Measurements from ENCODE around the gene SDHAF2. TPM values are rescaled to one million over a fixed set of nuclear protein-coding genes. Genes with fewer than 3 reads are reported as not detected.

Gene SDHAF2
- total RNA-seq, 1 donor from 2014 or later: 47.2 TPM

DNA sequence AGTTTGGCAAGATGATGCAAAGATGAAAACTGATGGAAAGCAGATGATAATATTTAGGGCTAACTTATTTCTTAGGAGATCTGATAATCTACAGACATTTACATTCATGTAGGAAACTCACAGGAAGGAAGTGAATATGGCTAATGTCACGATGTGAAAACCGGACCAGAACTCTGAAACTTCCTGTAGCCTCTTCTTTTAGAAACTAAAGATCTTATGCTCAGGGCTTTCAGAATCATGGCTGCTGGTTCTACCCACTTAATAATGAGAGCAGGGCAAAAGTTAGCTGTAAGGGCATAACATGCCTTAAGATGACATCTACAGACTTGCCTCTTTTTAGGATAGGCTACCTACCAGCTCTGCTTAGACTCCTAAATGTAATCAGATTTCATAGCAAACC, 15.4 kb upstream of the SDHAF2 start:
- Mint-ChIP-seq H3K4me3 (ENCODE audit: unreplicated experiment) (no peak overlapping the region), H3K27me3 (ENCODE audit: unreplicated experiment) (no peaks in the 10 kb centered on the region), H3K4me1 (ENCODE audit: unreplicated experiment) (no peaks in the 10 kb centered on the region), H3K36me3 (ENCODE audit: low read depth, unreplicated experiment) (peaks cover 47% of the 10 kb centered on the region), H3K9me3 (ENCODE audit: unreplicated experiment) (no peaks in the 10 kb centered on the region), H3K27ac (ENCODE audit: unreplicated experiment) (no peak overlapping the region)
- TF ChIP-seq, protein P1, sequence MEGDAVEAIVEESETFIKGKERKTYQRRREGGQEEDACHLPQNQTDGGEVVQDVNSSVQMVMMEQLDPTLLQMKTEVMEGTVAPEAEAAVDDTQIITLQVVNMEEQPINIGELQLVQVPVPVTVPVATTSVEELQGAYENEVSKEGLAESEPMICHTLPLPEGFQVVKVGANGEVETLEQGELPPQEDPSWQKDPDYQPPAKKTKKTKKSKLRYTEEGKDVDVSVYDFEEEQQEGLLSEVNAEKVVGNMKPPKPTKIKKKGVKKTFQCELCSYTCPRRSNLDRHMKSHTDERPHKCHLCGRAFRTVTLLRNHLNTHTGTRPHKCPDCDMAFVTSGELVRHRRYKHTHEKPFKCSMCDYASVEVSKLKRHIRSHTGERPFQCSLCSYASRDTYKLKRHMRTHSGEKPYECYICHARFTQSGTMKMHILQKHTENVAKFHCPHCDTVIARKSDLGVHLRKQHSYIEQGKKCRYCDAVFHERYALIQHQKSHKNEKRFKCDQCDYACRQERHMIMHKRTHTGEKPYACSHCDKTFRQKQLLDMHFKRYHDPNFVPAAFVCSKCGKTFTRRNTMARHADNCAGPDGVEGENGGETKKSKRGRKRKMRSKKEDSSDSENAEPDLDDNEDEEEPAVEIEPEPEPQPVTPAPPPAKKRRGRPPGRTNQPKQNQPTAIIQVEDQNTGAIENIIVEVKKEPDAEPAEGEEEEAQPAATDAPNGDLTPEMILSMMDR (IDR thresholded peaks at IDR 0.05; ENCODE audit: unreplicated experiment): no peak
- DNase-seq (ENCODE audit: low spot score): no peak

DNA sequence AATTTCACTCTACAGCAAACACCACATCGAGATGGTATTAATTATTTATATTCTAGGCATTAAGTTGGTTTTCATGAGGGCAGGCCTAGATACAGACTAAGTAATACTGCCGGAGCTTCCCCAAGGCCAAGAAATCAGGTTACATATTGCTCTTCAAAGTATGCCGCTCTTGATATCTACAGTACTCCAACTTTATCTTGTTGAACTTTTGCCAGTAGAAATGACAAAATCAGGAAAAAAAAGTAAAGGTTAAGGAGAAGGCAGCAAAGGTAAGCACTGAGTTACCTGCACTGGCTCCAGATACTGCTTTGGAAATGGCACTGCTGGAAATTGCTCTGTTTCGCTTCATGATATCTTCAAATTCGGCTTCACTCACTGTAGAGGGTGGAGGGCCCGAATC, 14.5 kb upstream of the SDHAF2 start:
- Mint-ChIP-seq H3K27ac (ENCODE audit: unreplicated experiment) (no peak overlapping the region), H3K9me3 (ENCODE audit: unreplicated experiment) (no peaks in the 10 kb centered on the region), H3K4me1 (ENCODE audit: unreplicated experiment) (no peaks in the 10 kb centered on the region), H3K4me3 (ENCODE audit: unreplicated experiment) (no peak overlapping the region), H3K36me3 (ENCODE audit: low read depth, unreplicated experiment) (peaks cover 56% of the 10 kb centered on the region), H3K27me3 (ENCODE audit: unreplicated experiment) (no peaks in the 10 kb centered on the region)
- DNase-seq (ENCODE audit: low spot score): no peak
- TF ChIP-seq, protein P1 (IDR thresholded peaks at IDR 0.05; ENCODE audit: unreplicated experiment): no peak

DNA sequence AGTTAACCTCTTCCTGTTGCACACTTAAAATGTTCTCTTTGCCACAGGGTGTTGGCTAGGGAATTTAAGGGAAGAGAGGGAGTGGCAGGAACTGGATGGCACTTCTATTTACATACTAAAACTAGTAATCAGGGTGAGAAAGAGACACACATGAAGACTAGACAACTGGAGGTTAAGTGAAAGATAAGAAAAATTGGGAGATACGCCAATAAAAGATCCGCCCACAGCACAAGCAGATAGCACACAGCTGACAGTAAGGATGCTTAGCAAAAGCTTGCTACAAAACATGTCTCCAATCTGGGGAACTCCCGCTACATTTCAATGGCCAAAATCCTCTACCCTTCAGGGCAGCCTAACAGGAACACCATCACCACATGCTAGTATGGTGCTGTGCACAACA, 13.0 kb upstream of the SDHAF2 start:
- no peaks in the 10 kb centered on the region for H3K4me1 Mint-ChIP-seq (ENCODE audit: unreplicated experiment)
- H3K36me3 Mint-ChIP-seq (ENCODE audit: low read depth, unreplicated experiment): peaks cover 49% of the 10 kb centered on the region
- H3K4me3 Mint-ChIP-seq (ENCODE audit: unreplicated experiment): no peak overlapping the region
- peak overlapping the region; percentile 13 for H3K27ac Mint-ChIP-seq (ENCODE audit: unreplicated experiment)
- no peaks in the 10 kb centered on the region for H3K27me3 Mint-ChIP-seq (ENCODE audit: unreplicated experiment)
- no peak for DNase-seq (ENCODE audit: low spot score)
- H3K9me3 Mint-ChIP-seq (ENCODE audit: unreplicated experiment): no peaks in the 10 kb centered on the region
- TF ChIP-seq, protein P1 (IDR thresholded peaks at IDR 0.05; ENCODE audit: unreplicated experiment): no peak

DNA sequence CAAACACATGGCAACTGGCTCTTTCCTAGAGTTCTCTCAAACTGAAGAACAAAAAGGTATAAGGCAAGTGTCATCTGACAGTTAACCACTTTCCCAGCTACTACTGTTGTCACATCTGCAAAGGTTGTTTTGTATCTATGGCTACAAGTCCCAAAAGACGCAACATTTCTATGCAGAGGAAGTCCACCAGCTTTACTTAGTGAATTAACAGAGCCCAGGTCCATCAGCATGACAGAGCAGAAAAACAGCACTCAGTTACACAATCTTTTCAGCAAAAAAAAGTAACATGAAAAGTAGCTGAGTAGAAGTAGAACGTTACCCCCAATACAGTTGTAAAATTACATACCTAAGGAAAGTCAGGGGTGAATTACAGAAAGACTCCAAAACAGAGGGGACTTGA, 12.3 kb upstream of the SDHAF2 start:
- Mint-ChIP-seq H3K9me3 (ENCODE audit: unreplicated experiment) (no peaks in the 10 kb centered on the region), H3K36me3 (ENCODE audit: low read depth, unreplicated experiment) (peaks cover 49% of the 10 kb centered on the region), H3K4me1 (ENCODE audit: unreplicated experiment) (no peaks in the 10 kb centered on the region), H3K4me3 (ENCODE audit: unreplicated experiment) (peak overlapping the region; percentile 9), H3K27ac (ENCODE audit: unreplicated experiment) (no peak overlapping the region), H3K27me3 (ENCODE audit: unreplicated experiment) (no peaks in the 10 kb centered on the region)
- TF ChIP-seq, protein P1 (IDR thresholded peaks at IDR 0.05; ENCODE audit: unreplicated experiment): no peak
- no peak for DNase-seq (ENCODE audit: low spot score)

DNA sequence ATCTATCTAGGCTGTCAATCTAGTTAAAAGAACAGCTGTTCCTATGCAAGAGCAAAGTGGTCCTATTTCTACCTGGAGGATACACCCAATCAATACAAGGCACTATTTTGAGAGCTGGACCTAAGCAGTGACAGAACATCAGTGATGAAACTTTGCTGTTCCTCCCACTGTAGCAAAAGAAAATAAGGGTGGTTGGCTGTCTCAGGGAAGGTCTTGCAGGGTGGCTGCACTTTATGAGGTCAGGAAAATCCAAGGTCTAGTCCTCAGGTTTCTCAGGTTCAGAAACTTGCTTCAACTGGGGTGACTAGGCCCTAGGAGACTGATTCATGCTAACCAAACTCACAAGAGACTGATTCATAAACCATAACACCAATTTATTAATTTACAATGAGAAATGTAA, 11.8 kb upstream of the SDHAF2 start:
- Mint-ChIP-seq H3K4me3 (ENCODE audit: unreplicated experiment) (peak overlapping the region; percentile 9), H3K36me3 (ENCODE audit: low read depth, unreplicated experiment) (peaks cover 49% of the 10 kb centered on the region), H3K4me1 (ENCODE audit: unreplicated experiment) (no peaks in the 10 kb centered on the region), H3K27me3 (ENCODE audit: unreplicated experiment) (no peaks in the 10 kb centered on the region), H3K27ac (ENCODE audit: unreplicated experiment) (no peak overlapping the region), H3K9me3 (ENCODE audit: unreplicated experiment) (no peaks in the 10 kb centered on the region)
- TF ChIP-seq, protein P1 (IDR thresholded peaks at IDR 0.05; ENCODE audit: unreplicated experiment): no peak
- no peak for DNase-seq (ENCODE audit: low spot score)

Measured in endothelial cell (in vitro differentiated cells).